Measurements from ENCODE around the gene PLCH1. TPM values are rescaled to one million over a fixed set of nuclear protein-coding genes. Genes with fewer than 3 reads are reported as not detected.
"Not testable (repeated sequence)": the region's sequence is repeated elsewhere in the genome, so short reads cannot be mapped to it uniquely, and the experiment has no call there.

Gene PLCH1
- total RNA-seq, 1 donor from 2014 or later, result 7.6 TPM

DNA sequence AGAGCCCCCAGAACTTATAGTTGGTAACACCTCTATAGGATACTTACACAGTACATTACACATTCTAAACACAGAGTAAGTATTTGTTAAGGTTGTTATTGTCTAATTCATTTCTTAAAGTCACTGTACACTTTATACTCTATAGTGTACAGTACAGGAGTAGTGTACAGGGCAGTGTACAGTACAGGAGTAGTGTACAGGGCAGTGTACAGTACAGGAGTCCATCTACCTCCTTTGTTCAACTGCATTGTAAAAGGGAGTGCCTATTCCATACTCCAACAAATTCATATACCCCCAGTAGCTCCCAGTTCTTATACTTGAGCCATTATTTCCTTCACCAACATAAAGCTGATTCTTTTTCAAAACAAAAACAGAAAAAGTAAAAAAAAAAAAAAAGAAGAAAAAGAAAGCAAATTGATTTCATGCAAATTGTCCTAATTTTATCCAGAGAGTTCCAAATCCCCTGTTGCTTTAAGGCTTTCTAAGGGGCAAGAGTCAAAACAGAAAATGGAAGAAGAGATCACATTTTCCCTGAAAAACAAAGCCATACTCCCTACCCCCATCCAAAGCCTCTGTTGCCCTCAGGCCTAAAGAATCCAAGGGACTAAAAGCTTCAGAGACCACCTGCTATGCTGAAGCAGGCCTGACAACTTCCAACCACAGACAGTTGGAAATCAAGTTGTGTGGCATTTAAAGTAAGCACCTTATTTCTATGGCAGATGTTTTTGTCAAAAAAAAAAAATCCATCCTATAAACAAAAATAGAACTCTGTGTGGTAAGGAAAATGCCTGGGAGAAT lies 125.6 kb downstream of the PLCH1 start:
- TF ChIP-seq, protein P1, sequence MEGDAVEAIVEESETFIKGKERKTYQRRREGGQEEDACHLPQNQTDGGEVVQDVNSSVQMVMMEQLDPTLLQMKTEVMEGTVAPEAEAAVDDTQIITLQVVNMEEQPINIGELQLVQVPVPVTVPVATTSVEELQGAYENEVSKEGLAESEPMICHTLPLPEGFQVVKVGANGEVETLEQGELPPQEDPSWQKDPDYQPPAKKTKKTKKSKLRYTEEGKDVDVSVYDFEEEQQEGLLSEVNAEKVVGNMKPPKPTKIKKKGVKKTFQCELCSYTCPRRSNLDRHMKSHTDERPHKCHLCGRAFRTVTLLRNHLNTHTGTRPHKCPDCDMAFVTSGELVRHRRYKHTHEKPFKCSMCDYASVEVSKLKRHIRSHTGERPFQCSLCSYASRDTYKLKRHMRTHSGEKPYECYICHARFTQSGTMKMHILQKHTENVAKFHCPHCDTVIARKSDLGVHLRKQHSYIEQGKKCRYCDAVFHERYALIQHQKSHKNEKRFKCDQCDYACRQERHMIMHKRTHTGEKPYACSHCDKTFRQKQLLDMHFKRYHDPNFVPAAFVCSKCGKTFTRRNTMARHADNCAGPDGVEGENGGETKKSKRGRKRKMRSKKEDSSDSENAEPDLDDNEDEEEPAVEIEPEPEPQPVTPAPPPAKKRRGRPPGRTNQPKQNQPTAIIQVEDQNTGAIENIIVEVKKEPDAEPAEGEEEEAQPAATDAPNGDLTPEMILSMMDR (conservative IDR thresholded peaks at IDR 0.05), result no peak
- Mint-ChIP-seq H3K4me3 (no peak overlapping the region), H3K36me3 (peaks cover 11% of the 10 kb centered on the region), H3K27me3 (no peaks in the 10 kb centered on the region), H3K9me3 (peaks cover 15% of the 10 kb centered on the region), H3K4me1 (ENCODE audit: unreplicated experiment) (no peaks in the 10 kb centered on the region), H3K27ac (no peak overlapping the region)
- DNase-seq (ENCODE audit: extremely low spot score, unreplicated experiment), result no peak

DNA sequence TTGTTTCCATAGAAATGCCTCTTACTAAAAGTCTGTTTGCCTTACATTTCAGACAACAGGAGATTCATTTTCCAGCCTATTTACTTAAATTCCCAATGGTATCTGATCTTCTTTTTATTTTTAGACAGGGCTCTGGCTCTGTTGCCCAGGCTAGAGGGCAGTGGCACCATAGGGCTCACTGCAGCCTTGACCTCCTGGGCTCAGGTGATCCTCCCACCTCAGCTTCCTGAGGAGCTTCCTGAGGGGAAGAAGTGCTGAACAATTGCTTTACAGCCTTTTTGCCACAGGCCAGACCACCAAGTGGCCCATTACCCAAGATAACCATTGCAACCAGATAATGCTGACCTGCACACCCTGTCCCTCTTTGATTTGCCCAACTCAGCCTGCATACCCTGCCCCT lies 126.3 kb downstream of the PLCH1 start:
- TF ChIP-seq, protein P1 (conservative IDR thresholded peaks at IDR 0.05), result no peak
- Mint-ChIP-seq H3K4me1 (ENCODE audit: unreplicated experiment) (no peaks in the 10 kb centered on the region), H3K4me3 (no peak overlapping the region), H3K27me3 (no peaks in the 10 kb centered on the region), H3K36me3 (peaks cover 13% of the 10 kb centered on the region), H3K9me3 (peaks cover 23% of the 10 kb centered on the region), H3K27ac (no peak overlapping the region)
- DNase-seq (ENCODE audit: extremely low spot score, unreplicated experiment), result no peak

DNA sequence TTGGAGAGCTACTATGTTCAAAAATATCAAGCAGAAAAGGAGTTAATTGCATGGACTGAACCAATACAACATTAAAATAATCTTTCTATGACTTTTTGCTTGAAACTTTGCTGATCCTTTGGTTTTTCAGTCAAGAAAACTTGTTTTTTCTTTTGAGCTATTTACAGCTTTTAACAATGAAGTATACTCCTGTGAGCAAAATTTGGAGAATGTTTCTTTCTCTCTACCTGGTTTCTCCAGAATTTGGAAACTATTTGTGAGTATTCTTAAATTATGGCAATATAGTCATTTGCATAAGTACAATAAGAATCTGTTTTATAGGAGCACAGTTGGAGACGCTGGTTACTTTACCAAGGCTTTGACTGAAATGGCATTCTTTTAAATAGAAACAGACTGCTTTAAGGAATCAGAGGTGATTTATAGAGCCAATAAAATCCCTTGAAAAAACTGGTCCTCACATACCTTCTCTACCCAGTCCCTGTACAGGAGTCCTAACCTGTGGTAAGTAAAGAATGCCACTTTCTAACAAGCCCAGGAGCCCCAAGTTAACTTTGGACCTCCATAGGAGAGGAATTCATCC lies 127.4 kb downstream of the PLCH1 start:
- Mint-ChIP-seq H3K27ac (no peak overlapping the region), H3K4me3 (no peak overlapping the region), H3K36me3 (peaks cover 13% of the 10 kb centered on the region), H3K4me1 (ENCODE audit: unreplicated experiment) (no peaks in the 10 kb centered on the region), H3K27me3 (no peaks in the 10 kb centered on the region), H3K9me3 (peaks cover 24% of the 10 kb centered on the region)
- DNase-seq (ENCODE audit: extremely low spot score, unreplicated experiment), result no peak
- TF ChIP-seq, protein P1 (conservative IDR thresholded peaks at IDR 0.05), result no peak

DNA sequence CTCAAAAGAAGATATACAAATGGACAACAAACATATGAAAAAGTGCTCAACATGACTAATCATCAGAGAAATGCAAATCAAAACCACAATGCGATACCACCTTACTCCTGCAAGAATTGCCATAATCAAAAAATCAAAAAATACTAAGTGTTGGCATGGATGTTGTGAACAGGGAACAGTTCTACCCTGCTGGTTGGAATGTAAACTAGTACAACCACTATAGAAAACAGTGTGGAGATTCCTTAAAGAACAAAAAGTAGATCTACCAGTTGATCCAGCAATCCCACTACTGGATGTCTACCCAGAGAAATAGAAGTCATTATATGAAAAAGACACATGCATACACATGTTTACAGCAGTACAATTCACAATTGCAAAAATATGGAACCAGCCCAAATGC lies 129.7 kb downstream of the PLCH1 start:
- peaks cover 29% of the 10 kb centered on the region for H3K9me3 Mint-ChIP-seq
- not testable (repeated sequence) for H3K4me1 Mint-ChIP-seq (ENCODE audit: unreplicated experiment); DNase-seq (ENCODE audit: extremely low spot score, unreplicated experiment); H3K27ac Mint-ChIP-seq; H3K4me3 Mint-ChIP-seq; H3K27me3 Mint-ChIP-seq
- H3K36me3 Mint-ChIP-seq, result peaks cover 13% of the 10 kb centered on the region

DNA sequence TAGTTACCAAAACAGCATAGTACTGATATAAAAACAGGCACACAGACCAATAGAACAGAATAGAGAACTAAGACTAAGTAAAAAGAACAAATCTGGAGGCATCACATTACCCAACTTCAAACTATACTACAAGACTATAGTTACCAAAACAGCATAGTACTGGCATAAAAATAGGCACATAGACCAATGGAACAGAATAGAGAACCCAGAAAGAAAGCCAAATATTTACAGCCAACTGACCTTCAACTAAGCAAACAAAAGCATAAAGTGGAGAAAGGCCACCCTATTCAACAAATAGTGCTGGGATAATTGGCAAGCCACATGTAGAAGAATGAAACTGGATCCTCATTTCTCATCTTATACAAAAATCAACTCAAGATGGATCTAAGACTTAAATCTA lies 130.5 kb downstream of the PLCH1 start:
- H3K36me3 Mint-ChIP-seq, result peaks cover 13% of the 10 kb centered on the region
- H3K27ac Mint-ChIP-seq; H3K4me3 Mint-ChIP-seq; DNase-seq (ENCODE audit: extremely low spot score, unreplicated experiment); H3K27me3 Mint-ChIP-seq; H3K4me1 Mint-ChIP-seq (ENCODE audit: unreplicated experiment): not testable (repeated sequence)
- peaks cover 29% of the 10 kb centered on the region for H3K9me3 Mint-ChIP-seq

DNA sequence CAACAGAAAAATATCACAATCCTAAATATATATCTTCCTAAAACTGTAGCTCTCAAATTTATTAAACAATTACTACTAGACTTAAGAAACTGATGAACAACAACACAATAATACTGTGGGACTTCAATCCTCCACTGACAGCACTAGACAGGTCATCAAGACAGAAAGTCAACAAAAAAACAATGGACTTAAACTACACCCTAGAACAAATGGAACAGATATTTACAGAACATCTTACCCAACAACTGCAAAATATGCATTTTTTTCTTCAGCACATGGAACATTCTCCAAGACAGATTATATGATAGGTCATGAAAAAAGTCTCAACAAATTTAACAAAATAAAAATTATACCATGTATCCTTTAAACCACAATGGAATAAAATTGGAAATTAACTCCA lies 133.4 kb downstream of the PLCH1 start:
- no peaks in the 10 kb centered on the region for H3K27me3 Mint-ChIP-seq
- peaks cover 34% of the 10 kb centered on the region for H3K9me3 Mint-ChIP-seq
- TF ChIP-seq, protein P1 (conservative IDR thresholded peaks at IDR 0.05), result no peak
- DNase-seq (ENCODE audit: extremely low spot score, unreplicated experiment), result no peak
- no peak overlapping the region for H3K4me3 Mint-ChIP-seq
- peaks cover 1% of the 10 kb centered on the region for H3K4me1 Mint-ChIP-seq (ENCODE audit: unreplicated experiment)
- H3K27ac Mint-ChIP-seq, result no peak overlapping the region
- H3K36me3 Mint-ChIP-seq, result peaks cover 13% of the 10 kb centered on the region
